HG03439 (cell line): Measurements from ENCODE around the gene EPS8L2.
"Not testable (repeated sequence)": the region's sequence is repeated elsewhere in the genome, so short reads cannot be mapped to it uniquely, and the experiment has no call there.

ENCODE experiments used
- ATAC-seq: cut with Tn5 transposase; IDR thresholded peaks from one replicate; pipeline ENCODE4 v1.9.1; 2021; ENCODE audit warnings: mild to moderate bottlenecking, moderate library complexity; ENCODE audit not compliant: unreplicated experiment

Gene EPS8L2

GRCh38 chr11:724049-724777 is 18.2 kb downstream of the EPS8L2 start:
- ATAC-seq = no peak

GRCh38 chr11:724778-725386 is 18.9 kb downstream of the EPS8L2 start:
- ATAC-seq = no peak

- ATAC-seq = no peak
Observed at GRCh38 chr11:725624-726202, 19.7 kb downstream of the EPS8L2 start.

- no peak for ATAC-seq
Observed at GRCh38 chr11:726278-727220, 20.5 kb downstream of the EPS8L2 start.

- no peak for ATAC-seq
Observed at GRCh38 chr11:727281-727701, 21.3 kb downstream of the EPS8L2 start.

- ATAC-seq = peak; percentile 41
Observed at GRCh38 chr11:727859-728748, 22.1 kb downstream of the EPS8L2 start.

- no peak for ATAC-seq
Observed at GRCh38 chr11:728901-729491, 23.0 kb downstream of the EPS8L2 start.

- ATAC-seq = no peak
Observed at GRCh38 chr11:729492-730074, 23.6 kb downstream of the EPS8L2 start.

- ATAC-seq = no peak
Observed at GRCh38 chr11:733072-733471, 27.0 kb downstream of the EPS8L2 start.

- not testable (repeated sequence) for ATAC-seq
Observed at GRCh38 chr11:734541-734940, 28.5 kb downstream of the EPS8L2 start.

GRCh38 chr11:737366-737765 is 31.3 kb downstream of the EPS8L2 start:
- no peak for ATAC-seq

- ATAC-seq = not testable (repeated sequence)
Observed at GRCh38 chr11:737899-738298, 31.9 kb downstream of the EPS8L2 start.

GRCh38 chr11:742156-742546 is 36.1 kb downstream of the EPS8L2 start:
- no peak for ATAC-seq

GRCh38 chr11:742571-743201 is 36.7 kb downstream of the EPS8L2 start:
- ATAC-seq = no peak

GRCh38 chr11:745428-745827 is 39.4 kb downstream of the EPS8L2 start:
- no peak for ATAC-seq

- peak; percentile 20 for ATAC-seq
Observed at GRCh38 chr11:746289-747157, 40.5 kb downstream of the EPS8L2 start.

- ATAC-seq = peak; percentile 85
Observed at GRCh38 chr11:747158-748006, 41.4 kb downstream of the EPS8L2 start, which contains the start of gene TALDO1. Gene TALDO1, plus strand, starts transcription at chr11:747464. Its CDS starts 18 bp downstream, at chr11:747482.
